Gastrocnemius medialis (tissue), 4 donors: ENCODE measurements around the gene MYL6B. TPM values are rescaled to one million over a fixed set of nuclear protein-coding genes. Genes with fewer than 3 reads are reported as not detected.

ENCODE experiments used
- ATAC-seq, 2 donors: fragments of 150-250 bp; one replicate each; pipeline ENCODE4 v1.9.1; 2016
- DNase-seq, 2 donors: peaks; one replicate each; pipeline ENCODE4 v3.0.0-alpha.2; 2019
- H3K27ac ChIP-seq, 4 donors: fragments of 200-600 bp; sonication (generic); 1 replicate in 1 of 4; 2 replicates in 3 of 4; pipeline ENCODE4 v1.5.1; 2016 to 2018; ENCODE audit warnings: mild to moderate bottlenecking in 2 of 4, moderate library complexity in 1 of 4
- H3K27me3 ChIP-seq, 3 donors: fragments of 200-600 bp; sonication (generic) in 2 of 3; 1 replicate in 1 of 3; 2 replicates in 2 of 3; pipeline versions ENCODE4 v1.5.1 to v1.6.0; 2016 to 2019; ENCODE audit warnings: mild to moderate bottlenecking in 1 of 3, moderate library complexity in 1 of 3
- H3K36me3 ChIP-seq, 2 donors: fragments of 200-600 bp; sonication (generic) in 1 of 2; one replicate each; pipeline ENCODE4 v1.5.1; 2017 to 2018
- H3K4me1 ChIP-seq, 2 donors: fragments of 200-600 bp; sonication (generic) in 1 of 2; one replicate each; pipeline ENCODE4 v1.5.1; 2016 to 2017; ENCODE audit warnings: mild to moderate bottlenecking in 2 of 2
- H3K4me3 ChIP-seq, 4 donors: fragments of 200-600 bp; sonication (generic) in 3 of 4; 1 replicate in 1 of 4; 2 replicates in 3 of 4; pipeline ENCODE4 v1.5.1; 2016 to 2019; ENCODE audit warnings: mild to moderate bottlenecking in 2 of 4
- H3K9me3 ChIP-seq, 3 donors: fragments of 200-600 bp; sonication (generic) in 2 of 3; 1 replicate in 1 of 3; 2 replicates in 2 of 3; pipeline ENCODE4 v1.5.1; 2016 to 2019
- POLR2A ChIP-seq, 2 donors: fragments of 450-650 bp; IDR thresholded peaks; one replicate each; pipeline ENCODE4 v1.6.1; 2017; ENCODE audit warnings: antibody characterized with exemption in 2 of 2, mild to moderate bottlenecking in 2 of 2, moderate library complexity in 2 of 2
- in situ Hi-C, 4 donors: fragments of 200-750 bp; cut with MboI; loops; one replicate each; pipeline versions ENCODE4 v1.15.0 to v1.8.0; 2017; ENCODE audit warnings: low sequenced_read_pairs in 4 of 4
- intact Hi-C: fragments of 100-400 bp; cut with DNase I; formaldehyde crosslinking; loops from one replicate; pipeline ENCODE4 v1.15.1; 2023; ENCODE audit warnings: low total_unique reads
- total RNA-seq, 4 donors: library from RNA; depleted of rRNA; stranded (reverse); fragments of >200 nt; gene quantifications; one replicate each; pipeline versions ENCODE4 v1.1.0 to v1.2.3, GENCODE V29; 2016
- TF ChIP-seq, protein P1 (sequence below), 5 experiments: fragments of 450-650 bp in 3 of 5; fragments of 200-600 bp in 2 of 5; sonication (generic) in 2 of 5; IDR thresholded peaks in 4 of 5; conservative IDR thresholded peaks in 1 of 5; 1 replicate in 4 of 5; 2 replicates in 1 of 5; pipeline ENCODE4 v1.5.1; 2016 to 2019; ENCODE audit warnings: antibody characterized with exemption in 5 of 5, mild to moderate bottlenecking in 3 of 5, moderate library complexity in 3 of 5

Gene MYL6B
- total RNA-seq, 4 donors from 2014 or later, result 159 to 334 (median 198) TPM

DNA sequence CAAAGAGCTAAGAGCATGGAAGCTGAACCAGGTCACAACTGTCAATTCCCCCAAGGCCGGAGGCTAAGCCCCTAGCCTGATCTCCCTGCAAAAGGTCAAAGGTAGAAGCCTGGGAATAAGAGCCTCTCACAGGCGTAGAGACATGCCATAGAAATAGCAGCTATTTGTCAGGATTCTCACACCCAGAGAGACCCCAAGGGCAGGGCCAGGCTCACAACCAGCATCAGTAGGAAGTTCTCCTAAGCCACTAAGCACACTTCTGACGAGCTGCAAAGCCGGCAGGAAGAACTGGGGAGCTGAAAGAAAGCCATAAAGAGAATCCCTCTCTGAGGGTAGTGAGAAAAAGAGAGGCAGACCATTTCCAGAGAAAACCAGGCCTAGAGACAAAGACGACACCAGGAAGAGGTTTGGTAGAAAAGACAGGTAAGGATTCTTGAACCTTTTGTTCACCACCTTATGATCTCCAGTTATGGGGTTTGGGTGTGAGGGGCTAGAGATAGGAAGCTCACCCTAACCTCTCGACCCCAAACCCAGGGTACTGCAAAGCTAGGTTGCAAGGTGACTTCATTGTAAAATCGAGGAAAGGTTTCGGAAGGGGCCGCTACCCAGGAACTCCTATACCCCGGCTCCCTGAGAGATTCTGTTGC lies 35.9 kb downstream of the MYL6B start:
- TF ChIP-seq, protein P1, sequence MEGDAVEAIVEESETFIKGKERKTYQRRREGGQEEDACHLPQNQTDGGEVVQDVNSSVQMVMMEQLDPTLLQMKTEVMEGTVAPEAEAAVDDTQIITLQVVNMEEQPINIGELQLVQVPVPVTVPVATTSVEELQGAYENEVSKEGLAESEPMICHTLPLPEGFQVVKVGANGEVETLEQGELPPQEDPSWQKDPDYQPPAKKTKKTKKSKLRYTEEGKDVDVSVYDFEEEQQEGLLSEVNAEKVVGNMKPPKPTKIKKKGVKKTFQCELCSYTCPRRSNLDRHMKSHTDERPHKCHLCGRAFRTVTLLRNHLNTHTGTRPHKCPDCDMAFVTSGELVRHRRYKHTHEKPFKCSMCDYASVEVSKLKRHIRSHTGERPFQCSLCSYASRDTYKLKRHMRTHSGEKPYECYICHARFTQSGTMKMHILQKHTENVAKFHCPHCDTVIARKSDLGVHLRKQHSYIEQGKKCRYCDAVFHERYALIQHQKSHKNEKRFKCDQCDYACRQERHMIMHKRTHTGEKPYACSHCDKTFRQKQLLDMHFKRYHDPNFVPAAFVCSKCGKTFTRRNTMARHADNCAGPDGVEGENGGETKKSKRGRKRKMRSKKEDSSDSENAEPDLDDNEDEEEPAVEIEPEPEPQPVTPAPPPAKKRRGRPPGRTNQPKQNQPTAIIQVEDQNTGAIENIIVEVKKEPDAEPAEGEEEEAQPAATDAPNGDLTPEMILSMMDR (IDR thresholded peaks at IDR 0.05 in 4 of 5, conservative IDR thresholded peaks at IDR 0.05 in 1 of 5), result no peak
- no peak for TF ChIP-seq POLR2A (IDR thresholded peaks at IDR 0.05)
- DNase-seq (no peak), ATAC-seq (no peak)
- peak overlapping the region; percentile 89 to 94 (median 94) for H3K27ac ChIP-seq
- peak overlapping the region; percentile 76 to 90 (median 82) for H3K4me3 ChIP-seq
- no peaks in the 10 kb centered on the region for H3K9me3 ChIP-seq
- no peaks in the 10 kb centered on the region for H3K27me3 ChIP-seq
- intact Hi-C loops (loop anchor here (2.0 kb wide), 1 partner anchor 29 kb away; the partner anchor contains the start of gene MYL6), in situ Hi-C loops (loop anchor here in 3 of 4 donors (5.0 to 25.0 kb wide), 3 partner anchors 61 to 274 kb away; partner anchors contain the start of genes ESYT1 (in 3 of the 3), MIP (in 1 of the 3) and SPRYD4 (in 1 of the 3))
- peaks cover 2 to 29% of the 10 kb centered on the region in 2 donors for H3K36me3 ChIP-seq
- peaks cover 16 to 28% of the 10 kb centered on the region in 2 donors for H3K4me1 ChIP-seq

DNA sequence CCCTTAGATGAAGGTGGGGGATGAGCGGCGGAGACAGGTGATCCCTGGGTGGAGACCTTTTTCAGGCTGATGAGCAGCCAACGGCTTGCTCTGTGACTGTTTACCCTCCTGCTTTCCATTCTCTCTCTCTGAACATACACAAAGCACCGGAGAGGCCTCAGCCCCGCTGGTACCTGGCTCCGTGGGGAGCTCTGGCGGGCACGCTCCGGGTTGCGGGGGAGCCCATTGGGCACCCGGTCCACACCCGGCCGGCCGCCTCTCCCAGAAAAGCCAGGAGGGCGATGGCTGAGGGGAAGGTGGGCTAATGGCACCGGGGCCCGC lies 36.4 kb downstream of the MYL6B start:
- Histone ChIP-seq H3K27ac (peak overlapping the region; percentile 89 to 94 (median 94)), H3K9me3 (no peaks in the 10 kb centered on the region), H3K27me3 (no peaks in the 10 kb centered on the region), H3K36me3 (peaks cover 2 to 24% of the 10 kb centered on the region in 2 donors), H3K4me1 (peaks cover 16 to 28% of the 10 kb centered on the region in 2 donors), H3K4me3 (peak overlapping the region; percentile 76 to 90 (median 82))
- ATAC-seq (no peak), DNase-seq (no peak)
- in situ Hi-C loops, result loop anchor here in 3 of 4 donors (5.0 to 25.0 kb wide), 3 partner anchors 61 to 274 kb away; partner anchors contain the start of genes ESYT1 (in 3 of the 3), MIP (in 1 of the 3) and SPRYD4 (in 1 of the 3)
- intact Hi-C loops, result loop anchor here (1.0 to 2.0 kb wide), 3 partner anchors 30 to 69 kb away; partner anchors contain the start of gene MYL6
- TF ChIP-seq, protein P1 (IDR thresholded peaks at IDR 0.05 in 4 of 5, conservative IDR thresholded peaks at IDR 0.05 in 1 of 5), result no peak
- no peak for TF ChIP-seq POLR2A (IDR thresholded peaks at IDR 0.05)

GRCh38 chr12:56189099-56189917 lies 36.9 kb downstream of the MYL6B start, which contains the start of gene SMARCC2:
SMARCC2 (minus strand) TSS chr12:56189483; CDS start chr12:56189461, 22 bp downstream.
- peak within 1 kb of the TSS; percentile 89 to 94 (median 94) for H3K27ac ChIP-seq
- peaks cover 16 to 28% of the 10 kb centered on the region in 2 donors for H3K4me1 ChIP-seq
- in situ Hi-C loops (loop anchor here in 3 of 4 donors (5.0 to 25.0 kb wide), 3 partner anchors 62 to 273 kb away; partner anchors contain the start of genes ESYT1 (in 3 of the 3), MIP (in 1 of the 3) and SPRYD4 (in 1 of the 3)), intact Hi-C loops (loop anchor here (1.0 to 2.0 kb wide), 3 partner anchors 31 to 70 kb away; partner anchors contain the start of gene MYL6)
- H3K27me3 ChIP-seq, result no peaks in the 10 kb centered on the region
- TF ChIP-seq, protein P1 (IDR thresholded peaks at IDR 0.05 in 4 of 5, conservative IDR thresholded peaks at IDR 0.05 in 1 of 5), result peak; percentile 74 to 88 (median 84)
- peak; percentile 20 to 41 for TF ChIP-seq POLR2A (IDR thresholded peaks at IDR 0.05)
- H3K36me3 ChIP-seq, result peaks cover 0 to 18% of the 10 kb centered on the region in 2 donors
- DNase-seq (peak; percentile 77 to 88), ATAC-seq (peak; percentile 90)
- H3K9me3 ChIP-seq, result no peaks in the 10 kb centered on the region
- H3K4me3 ChIP-seq, result peak within 1 kb of the TSS; percentile 76 to 90 (median 82)

DNA sequence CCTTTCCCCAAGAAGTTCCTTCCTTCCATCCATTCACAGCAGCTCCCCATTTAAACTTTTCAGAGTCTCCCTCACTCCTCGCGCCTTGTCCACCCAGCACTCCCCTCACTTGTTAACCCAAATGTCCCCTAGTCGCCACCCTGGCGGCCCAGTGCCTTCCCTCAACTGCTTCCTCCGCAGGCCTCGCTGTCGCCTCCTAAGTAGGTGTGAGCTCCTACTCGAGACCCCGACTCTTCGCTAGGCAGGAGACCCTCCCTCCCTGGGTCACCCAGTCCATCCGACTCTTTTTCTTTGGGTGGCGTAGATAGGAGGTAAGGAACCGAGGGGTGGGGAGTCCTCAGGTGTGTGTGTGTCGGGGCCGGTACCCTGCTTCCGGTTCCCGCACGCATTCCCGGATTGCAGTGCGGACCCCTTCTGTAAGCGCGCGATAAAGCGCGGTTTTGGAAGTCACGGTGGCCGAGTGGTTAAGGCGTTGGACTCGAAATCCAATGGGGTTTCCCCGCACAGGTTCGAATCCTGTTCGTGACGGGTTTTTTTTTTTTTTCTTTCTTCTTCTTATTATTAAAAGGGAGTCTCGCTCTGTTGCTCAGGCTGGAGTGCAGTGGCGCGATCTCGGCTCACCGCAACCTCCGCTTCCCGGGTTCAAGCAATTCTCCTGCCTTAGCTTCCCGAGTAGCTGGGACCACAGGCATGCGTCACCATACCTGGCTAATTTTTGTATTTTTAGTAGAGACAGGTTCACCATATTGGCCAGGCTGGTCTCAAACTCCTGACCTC lies 37.7 kb downstream of the MYL6B start:
- H3K27ac ChIP-seq, result peak overlapping the region; percentile 89 to 94 (median 94)
- intact Hi-C loops (loop anchor here (1.0 to 2.0 kb wide), 4 partner anchors 31 to 275 kb away; partner anchors contain the start of gene MYL6), in situ Hi-C loops (loop anchor here (5.0 to 25.0 kb wide), 5 partner anchors 37 to 275 kb away; partner anchors contain the start of genes ESYT1 (in 3 of the 4), SPRYD4 (in 3 of the 4) and MIP (in 1 of the 4))
- ATAC-seq (peak; percentile 40 to 60), DNase-seq (peak; percentile 32 to 68)
- H3K4me3 ChIP-seq, result peak overlapping the region; percentile 76 to 88 (median 79)
- H3K9me3 ChIP-seq, result no peaks in the 10 kb centered on the region
- no peak for TF ChIP-seq POLR2A (IDR thresholded peaks at IDR 0.05)
- TF ChIP-seq, protein P1 (IDR thresholded peaks at IDR 0.05 in 4 of 5, conservative IDR thresholded peaks at IDR 0.05 in 1 of 5), result no peak
- peaks cover 16 to 28% of the 10 kb centered on the region in 2 donors for H3K4me1 ChIP-seq
- peaks cover 0 to 10% of the 10 kb centered on the region in 2 donors for H3K36me3 ChIP-seq
- H3K27me3 ChIP-seq, result no peaks in the 10 kb centered on the region
